GM10847 (cell line): ENCODE data around the gene TPGS1.

Source experiments
- POLR2A ChIP-seq: IDR thresholded peaks from 2 replicates; pipeline ENCODE4 v1.6.1; 2011; ENCODE audit not compliant: insufficient read length; ENCODE audit errors: extremely low read depth

The TPGS1 gene

DNA sequence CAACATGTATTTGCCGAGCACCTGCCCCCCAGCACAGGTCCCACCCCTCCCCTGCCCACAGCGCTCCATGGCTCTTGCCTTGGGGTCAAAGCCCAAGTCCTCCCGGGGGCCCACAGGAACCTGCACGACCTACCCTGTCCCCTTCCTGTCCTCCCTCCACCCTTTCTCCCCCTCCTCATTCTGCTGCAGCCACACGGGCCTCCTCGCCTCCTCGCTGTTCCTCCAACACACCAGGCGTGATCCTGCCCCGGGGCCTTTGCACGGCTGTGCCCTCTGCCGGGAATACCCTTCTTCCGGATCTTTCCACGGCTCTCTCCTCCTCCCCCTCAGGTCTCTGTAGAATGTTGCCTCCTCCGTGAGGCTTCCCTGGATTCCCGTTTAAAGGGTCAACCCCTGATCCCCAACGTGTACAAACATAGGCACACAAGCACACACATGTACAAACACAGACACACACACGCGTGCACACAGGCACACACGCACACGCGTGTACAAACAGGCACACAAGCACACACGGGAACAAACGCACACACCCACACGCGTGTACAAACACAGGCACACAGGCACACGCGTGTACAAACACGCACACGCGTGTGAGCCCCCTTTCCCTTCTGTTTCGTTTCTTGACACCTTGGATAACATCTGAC, 8.2 kb upstream of the TPGS1 start:
- no peak for TF ChIP-seq POLR2A

DNA sequence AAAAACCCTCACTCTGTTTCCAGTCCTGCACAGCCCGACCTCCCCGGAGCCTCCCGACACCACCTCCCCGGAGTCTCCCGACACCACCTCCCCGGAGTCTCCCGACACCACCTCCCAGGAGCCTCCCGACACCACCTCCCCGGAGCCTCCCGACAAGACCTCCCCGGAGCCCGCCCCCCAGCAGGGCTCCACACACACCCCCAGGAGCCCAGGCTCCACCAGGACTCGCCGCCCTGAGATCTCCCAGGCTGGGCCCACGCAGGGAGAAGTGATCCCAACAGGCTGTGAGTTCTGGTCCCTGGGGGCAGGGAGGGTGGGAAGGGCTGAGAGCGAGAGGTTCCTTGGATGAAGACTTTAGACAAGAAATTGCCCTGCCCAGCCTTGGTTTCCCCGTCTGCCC, 5.7 kb upstream of the TPGS1 start:
- TF ChIP-seq POLR2A = no peak

DNA sequence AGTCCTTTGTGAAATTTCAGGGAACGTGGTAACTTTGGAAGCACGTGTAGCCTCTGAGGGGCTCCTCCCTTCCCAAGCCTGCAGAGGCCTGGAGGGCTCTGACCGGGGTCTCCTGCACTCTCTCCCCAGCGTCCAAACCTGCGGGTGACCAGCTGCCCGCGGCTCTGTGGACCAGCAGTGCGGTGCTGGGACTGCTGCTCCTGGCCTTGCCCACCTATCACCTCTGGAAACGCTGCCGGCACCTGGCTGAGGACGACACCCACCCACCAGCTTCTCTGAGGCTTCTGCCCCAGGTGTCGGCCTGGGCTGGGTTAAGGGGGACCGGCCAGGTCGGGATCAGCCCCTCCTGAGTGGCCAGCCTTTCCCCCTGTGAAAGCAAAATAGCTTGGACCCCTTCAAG, 2.7 kb upstream of the TPGS1 start:
- no peak for TF ChIP-seq POLR2A

DNA sequence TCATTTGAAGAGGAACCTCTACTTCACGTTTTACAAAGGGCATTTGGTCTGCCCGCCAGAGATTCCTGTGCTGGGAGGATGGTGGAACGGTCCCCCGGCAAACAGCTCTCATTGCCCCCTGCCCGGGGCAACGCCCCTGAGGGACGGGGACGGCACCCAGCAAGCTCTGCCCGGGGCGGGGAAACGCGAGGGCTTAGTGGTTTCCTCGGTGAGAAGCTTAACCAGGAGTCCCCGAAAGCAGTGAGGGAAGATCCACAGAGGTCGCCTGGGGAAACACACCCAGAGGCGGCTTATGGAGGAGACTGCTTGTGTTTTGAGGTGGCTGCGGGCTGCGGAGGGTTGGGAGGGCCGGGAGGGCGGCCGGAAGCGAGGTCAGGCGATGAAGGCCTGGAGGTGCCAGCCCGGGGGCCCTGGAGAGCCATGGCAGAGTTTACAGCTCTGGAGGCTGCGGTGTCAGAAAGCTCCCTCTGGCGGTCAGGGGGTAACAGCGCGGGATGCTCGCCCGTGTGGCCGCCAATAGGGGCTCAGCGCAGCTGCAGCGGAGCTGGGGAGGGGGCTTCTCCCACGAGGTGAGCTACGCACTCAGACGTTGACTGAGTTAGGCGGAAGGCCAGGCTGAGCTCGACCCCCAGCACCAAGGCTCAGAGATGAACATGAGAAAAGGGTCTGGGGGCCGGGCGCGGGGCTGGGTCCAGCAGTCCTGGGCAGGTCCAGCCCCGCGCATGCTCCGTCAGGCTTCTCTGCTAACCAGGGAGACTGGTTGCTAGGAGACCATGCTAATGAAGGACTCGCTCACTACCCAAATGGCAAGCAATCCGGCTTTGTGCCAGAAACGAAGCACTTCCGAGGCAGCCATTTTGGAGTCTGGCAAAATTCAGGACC, 652 bp upstream of the TPGS1 start:
- TF ChIP-seq POLR2A = peak; percentile 19

DNA sequence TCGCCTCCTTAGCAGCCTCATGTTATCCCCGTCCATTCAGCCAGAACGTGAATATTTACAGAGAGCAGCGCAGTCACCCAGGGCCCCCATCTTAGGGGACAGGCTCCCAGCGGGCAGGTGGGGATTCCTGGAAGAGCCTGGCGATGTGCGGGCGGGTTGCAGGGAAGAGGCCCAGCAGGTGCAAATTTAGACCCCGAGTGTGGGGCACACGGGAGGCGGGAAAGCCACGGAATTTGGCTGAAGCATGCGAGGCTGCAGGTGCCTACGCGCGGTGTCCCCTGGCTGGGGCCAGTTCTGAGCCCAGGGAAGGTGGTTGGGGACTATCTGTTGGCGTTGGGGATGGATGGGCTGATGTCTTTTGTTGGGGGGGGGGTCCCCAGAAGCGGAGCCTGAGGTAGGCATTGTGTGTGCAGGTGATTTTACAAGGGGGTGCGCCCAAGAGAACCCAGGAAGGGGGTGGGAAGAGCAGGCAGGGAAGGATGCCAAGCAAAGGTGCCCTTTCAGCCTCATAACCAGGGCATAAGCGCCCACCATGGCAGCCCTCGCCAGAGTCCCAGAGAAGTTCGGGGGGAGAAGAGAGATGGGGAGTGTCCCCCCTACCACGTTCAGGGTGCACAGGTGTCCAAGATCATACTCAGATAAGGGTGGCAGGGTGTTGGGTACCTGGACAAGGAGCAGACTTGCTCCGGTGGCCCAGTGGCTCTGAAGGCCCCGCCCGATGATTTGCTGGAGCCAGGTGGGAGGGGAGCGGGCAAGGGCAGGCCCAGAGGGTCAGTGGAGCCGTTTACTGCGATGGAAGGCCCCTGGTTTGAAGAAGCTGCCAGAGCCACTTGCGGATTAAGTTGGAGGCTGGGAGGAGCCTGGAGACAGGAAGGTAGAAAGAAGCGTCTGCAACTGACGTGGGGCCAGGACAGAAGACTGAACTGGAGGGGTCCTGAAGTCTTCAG, 1.2 kb downstream of the TPGS1 start:
- no peak for TF ChIP-seq POLR2A

DNA sequence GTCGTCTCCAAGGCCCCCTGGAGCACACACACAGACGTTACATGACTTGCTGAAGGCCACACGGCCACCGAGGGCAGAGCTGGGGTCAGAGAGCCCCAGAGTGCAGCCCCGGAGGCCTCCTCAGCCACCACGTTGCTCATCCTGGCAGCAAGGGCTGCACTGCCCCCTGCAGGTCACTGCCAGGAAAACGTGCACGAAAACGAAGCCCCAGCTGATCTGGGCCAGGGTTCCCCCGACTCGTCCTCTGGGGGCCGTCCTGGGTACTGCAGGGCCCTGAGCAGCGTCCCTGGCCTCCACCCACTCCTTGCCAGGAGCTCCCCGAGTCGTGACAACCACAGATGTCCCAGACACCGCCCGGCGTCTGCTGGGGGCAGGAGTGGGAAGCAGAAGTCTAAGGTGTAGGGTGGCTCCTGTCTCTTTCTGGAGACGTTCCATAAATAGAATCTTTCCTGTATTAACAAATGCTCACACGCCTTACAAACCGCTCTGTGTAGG, 3.4 kb downstream of the TPGS1 start:
- TF ChIP-seq POLR2A = no peak

DNA sequence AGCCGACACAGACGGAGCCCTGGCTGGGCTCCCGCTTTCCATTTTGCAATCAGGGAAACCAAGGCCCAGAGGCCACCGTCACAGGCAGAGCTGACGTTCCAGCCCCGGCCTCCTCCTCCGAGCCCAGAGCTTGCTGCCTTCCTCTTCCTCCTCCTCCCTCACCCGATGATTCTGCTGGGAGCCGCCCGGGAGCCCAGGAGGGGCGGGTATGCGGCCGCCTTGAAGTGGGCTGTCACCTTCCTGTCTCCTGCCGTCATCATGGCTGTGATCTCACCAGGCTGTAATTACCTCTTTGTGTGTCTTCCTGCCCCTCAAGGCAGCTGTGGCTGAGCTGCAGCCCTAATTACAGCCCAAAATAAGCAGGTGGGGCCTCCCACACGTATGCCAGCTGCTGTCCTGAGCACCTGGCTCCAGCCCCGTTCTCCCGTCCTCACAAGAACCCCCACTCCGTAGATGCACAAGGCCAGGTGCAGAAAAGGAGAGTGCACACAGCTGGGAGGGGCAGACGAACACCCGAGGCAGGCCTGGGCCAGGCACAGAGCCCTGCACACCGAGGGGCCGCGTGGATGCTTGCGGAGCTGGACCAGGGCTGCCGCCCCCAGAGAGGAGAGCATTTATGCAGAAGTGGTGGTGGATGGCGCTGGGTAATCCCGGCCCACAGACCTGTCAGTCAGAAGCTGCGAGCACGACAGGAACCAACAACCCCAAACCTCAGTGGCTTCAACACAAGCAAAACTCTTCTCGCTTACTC, 4.0 kb downstream of the TPGS1 start:
- no peak for TF ChIP-seq POLR2A

DNA sequence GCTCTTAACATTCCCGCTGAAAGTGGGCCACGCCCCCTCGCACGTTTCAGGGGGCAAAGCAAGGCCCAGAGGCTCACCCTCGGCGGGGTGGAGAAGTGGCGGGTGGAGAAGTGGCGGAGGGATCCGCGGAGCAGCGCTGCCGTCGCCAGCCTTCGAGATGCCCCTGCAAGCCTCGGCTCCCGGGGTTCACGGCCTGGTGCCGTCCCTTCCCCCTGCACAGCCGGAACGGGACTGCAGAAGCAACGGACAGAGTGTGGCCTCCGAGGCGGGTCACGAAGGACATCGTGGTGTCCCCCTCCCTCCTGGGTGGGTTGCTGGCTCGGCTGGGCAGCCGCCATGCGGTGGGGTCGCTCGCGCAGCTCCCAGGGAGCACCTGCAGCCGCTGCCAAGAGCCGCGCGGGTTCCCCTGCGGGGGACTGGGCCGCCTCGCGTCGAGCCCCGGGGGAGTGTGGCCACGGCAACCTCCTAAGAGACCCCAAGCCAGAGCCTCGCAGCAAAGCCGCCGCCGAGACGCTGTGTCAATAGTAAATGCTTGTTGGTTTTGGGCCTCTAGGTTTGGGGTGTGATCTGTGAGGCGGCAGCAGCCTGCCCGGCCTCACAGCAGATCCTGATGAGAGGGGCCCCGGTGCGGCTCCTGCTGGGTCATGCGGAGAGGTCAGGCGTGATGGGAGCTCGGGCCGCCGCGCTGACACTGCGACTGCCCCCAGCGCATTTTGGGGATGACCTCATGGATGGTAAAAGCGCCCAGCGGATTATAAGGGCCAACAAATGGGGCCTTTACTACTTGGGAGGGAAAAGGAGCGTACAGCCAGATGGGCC, 5.5 kb downstream of the TPGS1 start:
- TF ChIP-seq POLR2A = no peak

DNA sequence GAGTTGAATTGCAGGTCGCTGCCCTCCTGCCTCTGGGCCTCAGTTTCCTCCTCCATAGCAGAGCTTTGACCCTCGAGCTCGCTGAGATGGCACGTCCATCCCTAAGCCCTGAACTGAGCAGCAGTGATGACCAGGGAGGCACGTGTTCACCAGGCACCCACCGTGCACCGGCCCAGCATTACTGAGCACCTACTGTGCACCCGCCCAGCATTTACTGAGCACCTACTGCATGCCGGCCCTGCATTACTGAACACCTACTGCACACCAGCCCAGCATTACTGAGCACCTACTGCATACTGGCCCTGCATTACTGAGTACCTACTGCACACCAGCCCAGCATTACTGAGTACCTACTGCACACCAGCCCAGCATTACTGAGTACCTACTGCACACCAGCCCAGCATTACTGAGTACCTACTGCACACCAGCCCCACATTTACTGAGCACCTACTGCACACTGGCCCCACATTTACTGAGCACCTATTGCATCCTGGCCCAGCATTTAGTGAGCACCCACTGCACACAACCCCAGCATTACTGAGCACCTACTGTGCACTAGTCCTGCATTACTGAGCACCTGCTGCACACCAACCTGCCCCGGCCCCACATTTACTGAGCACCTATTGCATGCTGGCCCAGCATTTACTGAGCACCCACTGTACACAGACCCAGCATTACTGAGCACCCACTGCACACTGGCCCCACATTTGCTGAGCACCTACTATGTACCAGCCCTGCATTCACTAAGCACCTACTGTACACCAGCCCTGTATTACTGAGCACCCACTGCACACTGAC, 6.3 kb downstream of the TPGS1 start:
- TF ChIP-seq POLR2A = no peak

DNA sequence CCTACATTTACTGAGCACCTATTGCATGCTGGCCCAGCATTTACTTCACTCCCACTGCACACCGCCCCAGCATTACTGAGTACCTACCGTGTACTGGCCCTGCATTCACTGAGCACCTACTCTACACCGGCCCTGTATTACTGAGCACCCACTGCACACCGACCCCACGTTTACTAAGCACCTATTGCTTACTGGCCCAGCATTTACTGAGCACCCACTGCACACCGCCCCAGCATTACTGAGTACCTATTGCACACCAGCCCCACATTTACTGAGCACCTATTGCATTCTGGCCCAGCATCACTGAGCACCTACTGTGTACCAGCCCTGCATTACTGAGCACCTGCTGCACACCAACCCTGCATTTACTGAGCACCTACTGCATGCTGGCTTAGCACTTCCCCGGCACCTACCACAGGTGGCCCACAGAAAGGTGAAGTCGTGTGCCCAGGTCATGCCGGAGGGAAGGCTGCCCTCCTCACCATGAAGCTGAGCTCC, 6.9 kb downstream of the TPGS1 start:
- no peak for TF ChIP-seq POLR2A

DNA sequence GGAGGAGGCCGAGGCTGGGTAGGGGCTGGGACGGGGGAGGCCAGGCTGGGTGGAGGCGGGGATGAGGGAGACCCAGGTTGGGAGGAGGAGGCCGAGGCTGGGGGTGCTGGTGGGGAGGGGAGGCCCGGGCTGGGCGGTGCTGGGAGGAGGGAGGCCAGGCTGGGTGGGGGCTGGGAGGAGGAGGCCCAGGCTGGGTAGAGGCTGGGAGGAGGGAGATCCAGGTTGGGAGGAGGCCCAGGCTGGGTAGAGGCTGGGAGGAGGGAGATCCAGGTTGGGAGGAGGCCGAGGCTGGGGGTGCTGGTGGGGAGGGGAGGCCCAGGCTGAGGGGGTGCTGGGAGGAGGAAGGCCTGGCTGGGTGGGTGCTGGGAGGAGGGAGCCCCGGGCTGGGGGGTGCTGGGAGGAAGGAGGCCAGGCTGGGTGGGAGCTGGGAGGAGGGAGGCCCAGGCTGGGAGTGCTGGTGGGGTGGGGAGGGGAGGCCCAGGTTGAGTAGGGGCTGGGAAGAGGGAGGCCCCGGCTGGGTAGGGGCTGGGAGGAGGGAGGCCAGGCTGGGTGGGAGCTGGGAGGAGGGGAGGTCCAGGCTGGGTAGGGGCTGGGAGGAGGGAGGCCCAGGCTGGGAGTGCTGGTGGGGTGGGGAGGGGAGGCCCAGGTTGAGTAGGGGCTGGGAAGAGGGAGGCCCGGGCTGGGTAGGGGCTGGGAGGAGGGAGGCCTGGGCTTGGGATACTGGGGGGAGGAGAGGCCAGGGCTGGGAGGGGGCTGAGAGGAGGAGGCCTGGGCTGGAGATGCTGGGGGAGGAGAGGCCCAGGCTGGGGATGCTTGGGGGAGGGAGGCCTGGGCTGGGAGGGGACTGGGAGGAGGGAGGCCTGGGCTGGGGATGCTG, 10.7 kb downstream of the TPGS1 start:
- TF ChIP-seq POLR2A = no peak
